SK-N-SH treated with all-trans-retinoic acid at 6 μM for 48 hours (cell line): Measurements from ENCODE around the gene PROK1.

ENCODE experiments used
- ATAC-seq: fragments of 200-7000 bp; cut with Tn5 transposase; 3 replicates; pipeline ENCODE4 v1.9.1; 2020; ENCODE audit warnings: mild to moderate bottlenecking, moderate library complexity
- ARNTL ChIP-seq: fragments of 450-650 bp; formaldehyde crosslinking; IDR thresholded peaks from 2 replicates; pipeline ENCODE4 v1.5.0; 2020; ENCODE audit warnings: low read depth, mild to moderate bottlenecking, moderate library complexity, borderline replicate concordance
- BACH2 ChIP-seq: fragments of 250-450 bp; sonication (Bioruptor Pico); IDR thresholded peaks from 2 replicates; pipeline ENCODE4 v1.9.0; 2021; ENCODE audit warnings: mild to moderate bottlenecking, borderline replicate concordance
- CREB5 ChIP-seq: fragments of 250-450 bp; sonication (Bioruptor Pico); IDR thresholded peaks from 2 replicates; pipeline ENCODE4 v1.5.1; 2020; ENCODE audit warnings: low read depth, mild to moderate bottlenecking, moderate library complexity
- CSDC2 ChIP-seq: fragments of 250-450 bp; sonication (Bioruptor Pico); IDR thresholded peaks from 2 replicates; pipeline ENCODE4 v1.5.0; 2020; ENCODE audit warnings: mild to moderate bottlenecking, moderate library complexity
- CSRNP3 ChIP-seq: fragments of 250-450 bp; sonication (Bioruptor Pico); IDR thresholded peaks from 2 replicates; pipeline ENCODE4 v1.5.1; 2021; ENCODE audit warnings: mild to moderate bottlenecking, moderate library complexity
- ESRRG ChIP-seq: fragments of 250-450 bp; sonication (Bioruptor Pico); IDR thresholded peaks from 2 replicates; pipeline ENCODE4 v1.6.1; 2021; ENCODE audit warnings: mild to moderate bottlenecking
- GLIS3 ChIP-seq: fragments of 250-450 bp; sonication (Bioruptor Pico); IDR thresholded peaks from 2 replicates; pipeline ENCODE4 v1.5.0; 2020; ENCODE audit warnings: mild to moderate bottlenecking, moderate library complexity
- ISL1 ChIP-seq: fragments of 250-450 bp; sonication (Bioruptor Pico); IDR thresholded peaks from 2 replicates; pipeline ENCODE4 v2.1.2; 2022; ENCODE audit warnings: mild to moderate bottlenecking, moderate library complexity
- OSR1 ChIP-seq: fragments of 250-450 bp; sonication (Bioruptor Pico); IDR thresholded peaks from 2 replicates; pipeline ENCODE4 v1.8.0; 2022; ENCODE audit warnings: moderate library complexity, mild to moderate bottlenecking, inconsistent platforms
- PATZ1 ChIP-seq: fragments of 250-450 bp; sonication (Bioruptor Pico); IDR thresholded peaks from 2 replicates; pipeline ENCODE4 v1.8.0; 2020; ENCODE audit warnings: mild to moderate bottlenecking, moderate library complexity, borderline replicate concordance
- POU6F1 ChIP-seq: fragments of 250-450 bp; sonication (Bioruptor Pico); IDR thresholded peaks from 2 replicates; pipeline ENCODE4 v1.8.0; 2021; ENCODE audit warnings: low read depth, mild to moderate bottlenecking, moderate library complexity, borderline replicate concordance
- PPARA ChIP-seq: fragments of 250-450 bp; sonication (Bioruptor Pico); IDR thresholded peaks from 2 replicates; pipeline ENCODE4 v1.5.0; 2020; ENCODE audit warnings: mild to moderate bottlenecking, borderline replicate concordance
- RARB ChIP-seq: fragments of 250-450 bp; sonication (Bioruptor Pico); IDR thresholded peaks from 2 replicates; pipeline ENCODE4 v1.8.0; 2021; ENCODE audit warnings: mild to moderate bottlenecking, moderate library complexity
- TOX ChIP-seq: fragments of 250-450 bp; sonication (Bioruptor Pico); IDR thresholded peaks from 2 replicates; pipeline ENCODE4 v1.8.0; 2021; ENCODE audit warnings: mild to moderate bottlenecking, moderate library complexity, borderline replicate concordance
- TSHZ2 ChIP-seq: fragments of 250-450 bp; sonication (Bioruptor Pico); IDR thresholded peaks from 2 replicates; pipeline ENCODE4 v1.5.0; 2020; ENCODE audit warnings: mild to moderate bottlenecking, moderate library complexity
- ZFP3 ChIP-seq: fragments of 250-450 bp; sonication (Bioruptor Pico); IDR thresholded peaks from 2 replicates; pipeline ENCODE4 v1.5.0; 2020; ENCODE audit warnings: mild to moderate bottlenecking, moderate library complexity
- ZFP30 ChIP-seq: fragments of 450-650 bp; formaldehyde crosslinking; IDR thresholded peaks from 2 replicates; pipeline ENCODE4 v1.5.0; 2022; ENCODE audit warnings: mild to moderate bottlenecking, moderate library complexity
- ZNF565 ChIP-seq: fragments of 450-650 bp; formaldehyde crosslinking; conservative IDR thresholded peaks from 2 replicates; pipeline ENCODE4 v1.5.0; 2020; ENCODE audit warnings: low read depth, mild to moderate bottlenecking, moderate library complexity
- ZNF8 ChIP-seq: fragments of 450-650 bp; formaldehyde crosslinking; IDR thresholded peaks from 2 replicates; pipeline ENCODE4 v1.5.0; 2020; ENCODE audit warnings: mild to moderate bottlenecking, moderate library complexity

The PROK1 gene

GRCh38 chr1:110489406-110489805 is 38.5 kb downstream of the PROK1 start:
- ATAC-seq: no peak
- TF ChIP-seq PATZ1 (CRISPR knock-in tag): no peak
- TF ChIP-seq CREB5 (CRISPR knock-in tag): no peak
- no peak for TF ChIP-seq ZFP3 (CRISPR knock-in tag)
- no peak for TF ChIP-seq TSHZ2 (CRISPR knock-in tag)
- no peak for TF ChIP-seq ZNF8 (CRISPR knock-in tag)
- TF ChIP-seq ISL1 (CRISPR knock-in tag): no peak
- no peak for TF ChIP-seq ZNF565 (CRISPR knock-in tag)
- no peak for TF ChIP-seq PPARA (CRISPR knock-in tag)
- no peak for TF ChIP-seq CSRNP3
- TF ChIP-seq RARB (CRISPR knock-in tag): no peak
- no peak for TF ChIP-seq ZFP30
- no peak for TF ChIP-seq ARNTL
- TF ChIP-seq OSR1 (CRISPR knock-in tag): no peak
- TF ChIP-seq GLIS3 (CRISPR knock-in tag): no peak
- no peak for TF ChIP-seq POU6F1
- TF ChIP-seq TOX (CRISPR knock-in tag): no peak
- TF ChIP-seq ESRRG (CRISPR knock-in tag): no peak

GRCh38 chr1:110489973-110490542 is 39.1 kb downstream of the PROK1 start:
- no peak for TF ChIP-seq TSHZ2 (CRISPR knock-in tag)
- no peak for TF ChIP-seq CSDC2 (CRISPR knock-in tag)
- TF ChIP-seq OSR1 (CRISPR knock-in tag): no peak
- TF ChIP-seq ESRRG (CRISPR knock-in tag): no peak
- TF ChIP-seq POU6F1: no peak
- no peak for TF ChIP-seq GLIS3 (CRISPR knock-in tag)
- no peak for TF ChIP-seq BACH2
- ATAC-seq: no peak
